ENCODE measurements around the gene ITGA1.

The ITGA1 gene

GRCh38 chr5:53008751-53009150 lies 221.0 kb downstream of the ITGA1 start:
- no peak for DNase-seq

Measured in COR-L47 (cell line).